ENCODE data around the gene OPTN.

OPTN gene

DNA sequence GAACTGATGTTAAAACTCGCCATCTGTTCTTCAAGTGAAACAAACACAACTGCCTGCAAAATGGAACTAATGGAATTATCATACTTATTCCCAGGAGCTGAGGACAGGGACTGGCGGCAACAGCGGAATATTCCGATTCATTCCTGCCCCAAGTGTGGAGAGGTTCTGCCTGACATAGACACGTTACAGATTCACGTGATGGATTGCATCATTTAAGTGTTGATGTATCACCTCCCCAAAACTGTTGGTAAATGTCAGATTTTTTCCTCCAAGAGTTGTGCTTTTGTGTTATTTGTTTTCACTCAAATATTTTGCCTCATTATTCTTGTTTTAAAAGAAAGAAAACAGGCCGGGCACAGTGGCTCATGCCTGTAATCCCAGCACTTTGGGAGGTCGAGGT, 36.7 kb downstream of the OPTN start:
- TF ChIP-seq, protein P1, sequence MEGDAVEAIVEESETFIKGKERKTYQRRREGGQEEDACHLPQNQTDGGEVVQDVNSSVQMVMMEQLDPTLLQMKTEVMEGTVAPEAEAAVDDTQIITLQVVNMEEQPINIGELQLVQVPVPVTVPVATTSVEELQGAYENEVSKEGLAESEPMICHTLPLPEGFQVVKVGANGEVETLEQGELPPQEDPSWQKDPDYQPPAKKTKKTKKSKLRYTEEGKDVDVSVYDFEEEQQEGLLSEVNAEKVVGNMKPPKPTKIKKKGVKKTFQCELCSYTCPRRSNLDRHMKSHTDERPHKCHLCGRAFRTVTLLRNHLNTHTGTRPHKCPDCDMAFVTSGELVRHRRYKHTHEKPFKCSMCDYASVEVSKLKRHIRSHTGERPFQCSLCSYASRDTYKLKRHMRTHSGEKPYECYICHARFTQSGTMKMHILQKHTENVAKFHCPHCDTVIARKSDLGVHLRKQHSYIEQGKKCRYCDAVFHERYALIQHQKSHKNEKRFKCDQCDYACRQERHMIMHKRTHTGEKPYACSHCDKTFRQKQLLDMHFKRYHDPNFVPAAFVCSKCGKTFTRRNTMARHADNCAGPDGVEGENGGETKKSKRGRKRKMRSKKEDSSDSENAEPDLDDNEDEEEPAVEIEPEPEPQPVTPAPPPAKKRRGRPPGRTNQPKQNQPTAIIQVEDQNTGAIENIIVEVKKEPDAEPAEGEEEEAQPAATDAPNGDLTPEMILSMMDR (IDR thresholded peaks at IDR 0.05; ENCODE audit: insufficient read depth, low read length, missing control alignments) = no peak
- POLR2A ChIA-PET = no interaction called here
- CTCF ChIA-PET = no interaction called here
- no peak overlapping the region for H3K4me3 ChIP-seq (ENCODE audit: low read depth, low read length)
- no peak for DNase-seq (ENCODE audit: low read depth, low spot score)

DNA sequence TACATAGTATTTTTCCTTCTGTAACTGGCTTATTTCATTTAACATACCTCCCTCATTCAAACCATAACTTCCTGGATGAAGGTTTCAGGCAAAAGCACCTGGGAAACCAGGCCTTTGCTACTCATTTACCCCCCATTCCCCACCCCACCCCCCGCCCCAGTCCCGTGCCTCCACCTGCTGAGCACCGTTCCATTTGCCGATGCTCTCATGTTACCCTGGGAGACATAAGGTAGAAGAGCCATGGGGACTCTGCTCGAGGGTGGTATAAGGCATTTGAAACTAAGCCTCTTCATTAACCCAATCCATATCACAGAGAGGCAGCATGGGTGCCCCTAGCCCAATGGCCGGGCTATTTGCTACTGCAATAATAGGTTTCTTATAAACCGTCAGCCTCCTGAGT, 39.2 kb downstream of the OPTN start:
- H3K4me3 ChIP-seq (ENCODE audit: low read depth, low read length) = no peak overlapping the region
- DNase-seq (ENCODE audit: low read depth, low spot score) = no peak
- ChIA-PET POLR2A (no interaction called here), CTCF (interaction anchor here (1.3 kb wide), 1 partner anchor 163 kb away, joined by 6 read pairs; no protein-coding TSS in a partner anchor)
- TF ChIP-seq, protein P1 (IDR thresholded peaks at IDR 0.05; ENCODE audit: insufficient read depth, low read length, missing control alignments) = no peak

DNA sequence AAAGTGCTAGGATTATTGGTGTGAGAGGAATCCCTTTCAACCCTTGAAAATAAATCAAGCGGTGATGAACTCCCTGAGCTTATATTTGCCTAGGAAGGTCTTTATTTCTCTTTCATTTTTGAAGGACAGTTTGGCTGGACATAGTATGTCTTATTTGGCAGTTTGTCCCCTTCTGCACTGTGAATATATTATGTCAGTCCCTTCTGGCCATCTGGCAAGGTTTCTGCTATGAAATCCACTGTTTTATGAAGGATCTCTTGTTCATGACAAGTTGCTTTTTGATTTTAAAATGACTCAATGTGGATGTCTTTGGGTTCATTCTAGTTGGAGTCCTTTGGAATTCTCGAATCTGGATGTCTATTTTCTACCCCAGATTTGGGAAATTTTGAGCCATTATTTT, 39.7 kb downstream of the OPTN start:
- no peak overlapping the region for H3K4me3 ChIP-seq (ENCODE audit: low read depth, low read length)
- CTCF ChIA-PET = interaction anchor here (1.3 kb wide), 1 partner anchor 163 kb away, joined by 6 read pairs; no protein-coding TSS in a partner anchor
- DNase-seq (ENCODE audit: low read depth, low spot score) = no peak
- POLR2A ChIA-PET = no interaction called here
- TF ChIP-seq, protein P1 (IDR thresholded peaks at IDR 0.05; ENCODE audit: insufficient read depth, low read length, missing control alignments) = no peak

DNA sequence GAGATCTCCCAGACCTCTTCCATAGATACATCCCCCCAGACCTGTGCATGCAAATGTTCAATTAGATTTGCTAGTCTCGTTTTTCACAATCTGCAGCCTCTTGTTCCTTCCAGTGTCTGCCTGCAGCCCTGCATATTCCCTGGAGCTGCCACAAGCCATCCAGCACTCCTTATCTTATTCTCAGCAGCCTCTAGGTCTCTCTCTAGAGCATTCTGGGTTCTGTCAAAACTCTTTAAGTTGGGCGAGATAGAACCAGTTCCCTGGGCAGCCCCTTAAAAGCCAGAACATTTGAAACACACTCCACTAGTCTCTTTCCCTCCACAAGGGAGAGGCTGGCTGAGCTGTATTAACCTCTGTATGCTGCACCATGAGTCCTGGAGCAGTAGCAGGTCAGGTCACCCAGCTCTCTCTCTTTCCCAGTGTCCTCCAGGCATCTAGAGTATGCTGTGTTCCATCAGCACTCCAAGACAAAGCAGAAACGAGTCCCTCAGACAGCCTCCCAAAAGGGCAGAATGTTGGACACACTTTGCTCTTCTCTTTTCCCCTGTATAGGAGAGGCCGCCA, 40.7 kb downstream of the OPTN start:
- CTCF ChIA-PET = interaction anchor here (1.9 kb wide), 1 partner anchor 14 kb away, joined by 4 read pairs; no protein-coding TSS in a partner anchor
- TF ChIP-seq, protein P1 (IDR thresholded peaks at IDR 0.05; ENCODE audit: insufficient read depth, low read length, missing control alignments) = no peak
- no peak overlapping the region for H3K4me3 ChIP-seq (ENCODE audit: low read depth, low read length)
- DNase-seq (ENCODE audit: low read depth, low spot score) = no peak
- POLR2A ChIA-PET = no interaction called here

DNA sequence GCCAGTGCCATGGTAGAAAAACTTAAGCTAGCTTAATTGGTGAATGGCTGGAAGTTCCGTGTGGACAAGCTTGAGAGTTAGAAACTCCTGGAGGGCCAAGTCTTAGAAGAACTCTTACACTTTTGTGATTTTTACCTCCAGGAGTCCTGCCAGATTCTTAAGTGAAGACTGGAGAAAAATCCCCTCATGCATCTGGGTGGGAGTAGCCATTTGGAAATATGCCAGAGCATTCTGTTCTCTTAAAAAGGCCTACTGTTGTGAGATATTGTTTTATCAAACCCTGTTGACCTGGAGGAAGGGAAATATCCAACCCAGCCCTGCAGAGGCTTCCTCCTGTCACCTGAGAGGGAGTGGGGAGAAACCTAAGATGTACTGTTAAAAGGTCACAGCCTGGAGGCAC, 43.8 kb downstream of the OPTN start:
- DNase-seq (ENCODE audit: low read depth, low spot score) = no peak
- CTCF ChIA-PET = interaction anchor here (1.1 to 1.5 kb wide), 3 partner anchors 18 to 63 kb away, joined by 3 to 4 read pairs (median 3); partner anchors contain the start of gene MCM10
- POLR2A ChIA-PET = no interaction called here
- no peak overlapping the region for H3K4me3 ChIP-seq (ENCODE audit: low read depth, low read length)
- TF ChIP-seq, protein P1 (IDR thresholded peaks at IDR 0.05; ENCODE audit: insufficient read depth, low read length, missing control alignments) = no peak

DNA sequence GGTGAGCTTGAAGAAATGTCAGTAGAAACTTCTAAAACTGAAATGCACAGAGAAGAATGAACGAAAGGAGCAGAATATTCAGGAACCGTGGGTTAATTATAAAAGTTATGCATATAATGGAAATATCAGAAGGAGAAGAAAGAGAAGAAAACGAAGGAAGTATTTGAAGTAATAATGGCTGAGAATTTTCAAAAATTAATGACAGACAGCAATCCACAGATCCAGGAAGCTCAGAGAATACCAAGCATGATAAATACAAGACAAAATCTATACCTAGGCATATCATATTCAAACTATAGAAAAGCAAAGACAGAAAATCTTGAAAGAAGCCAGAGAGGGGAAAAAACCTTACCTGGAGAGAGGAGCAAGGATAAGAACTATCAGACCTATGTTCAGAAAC, 44.9 kb downstream of the OPTN start:
- TF ChIP-seq, protein P1 (IDR thresholded peaks at IDR 0.05; ENCODE audit: insufficient read depth, low read length, missing control alignments) = no peak
- no peak overlapping the region for H3K4me3 ChIP-seq (ENCODE audit: low read depth, low read length)
- CTCF ChIA-PET = no interaction called here
- POLR2A ChIA-PET = no interaction called here
- DNase-seq (ENCODE audit: low read depth, low spot score) = no peak

Measured in AG04449 (cell line).